Measurements from ENCODE around the gene PPP6R2. TPM values are rescaled to one million over a fixed set of nuclear protein-coding genes. Genes with fewer than 3 reads are reported as not detected.

Gene PPP6R2
- total RNA-seq, 1 experiment from 2014 or later = 49.2 TPM

DNA sequence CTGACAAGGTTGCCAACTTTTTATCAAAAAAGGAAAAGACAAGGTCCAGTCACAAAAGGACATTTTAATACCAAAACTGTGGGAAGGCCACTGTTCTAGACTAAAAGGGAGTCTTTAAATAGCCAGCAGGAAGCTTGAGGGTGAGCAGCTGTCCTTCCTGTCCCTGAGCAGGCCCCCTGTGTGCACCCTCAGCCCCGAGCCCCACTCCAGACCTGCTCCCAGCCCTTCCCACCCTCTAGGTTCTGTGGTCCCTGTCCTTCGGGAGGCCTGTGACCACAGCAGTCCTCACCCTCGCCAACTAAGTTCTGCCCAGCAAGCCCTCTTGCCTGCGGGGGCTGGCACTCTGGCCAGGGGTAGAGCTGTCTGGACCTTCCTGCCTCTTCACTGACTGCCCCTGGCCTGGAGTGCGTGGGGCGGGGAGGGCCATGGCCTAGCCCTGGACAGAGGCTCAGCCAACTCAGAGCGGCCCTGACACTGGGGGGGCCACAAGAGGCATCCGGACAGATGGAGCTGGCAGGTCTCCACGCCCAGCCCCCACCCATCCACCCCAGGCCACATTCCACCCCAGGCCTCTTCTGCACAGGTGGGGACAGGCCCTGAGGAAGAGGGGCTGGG lies 34.0 kb upstream of the PPP6R2 start:
- peaks cover 10% of the 10 kb centered on the region; the same call in 1 of the 2 replicates for H4K20me1 ChIP-seq (ENCODE audit: insufficient read depth)
- ChIA-PET POLR2A (ENCODE audit: unreplicated experiment) (no interaction called here), CTCF (no interaction called here)
- DNase-seq = no peak
- peaks cover 21% of the 10 kb centered on the region for H3K4me1 ChIP-seq (replicated peaks; ENCODE audit: insufficient read depth)
- no TSS peak for BruUV-seq (replicated peaks)
- no peak overlapping the region for H3K4me3 ChIP-seq
- peaks cover 39% of the 10 kb centered on the region for H3F3A ChIP-seq (ENCODE audit: insufficient read depth, low read depth)
- H3K27me3 ChIP-seq (ENCODE audit: insufficient read depth, low read depth) = no peaks in the 10 kb centered on the region
- intact Hi-C loops (cut with micrococcal nuclease; ENCODE audit: unreplicated experiment) = loop anchor here (5.0 kb wide), 1 partner anchor 37 kb away; the partner anchor contains the start of gene MAPK11
- no peak overlapping the region for H2AFZ ChIP-seq
- H3K27ac ChIP-seq = no peak overlapping the region
- H3K9me2 ChIP-seq (ENCODE audit: insufficient read depth) = no peaks in the 10 kb centered on the region
- H3K9me3 ChIP-seq (ENCODE audit: insufficient read depth, low read depth) = no peaks in the 10 kb centered on the region
- TF ChIP-seq EZH2 (IDR thresholded peaks at IDR 0.05; ENCODE audit: low read depth) = no peak
- no peaks in the 10 kb centered on the region for H3K36me3 ChIP-seq (ENCODE audit: low read depth)
- H3K4me2 ChIP-seq = no peak overlapping the region
- H3K79me2 ChIP-seq (ENCODE audit: low read depth) = peaks cover 30% of the 10 kb centered on the region

DNA sequence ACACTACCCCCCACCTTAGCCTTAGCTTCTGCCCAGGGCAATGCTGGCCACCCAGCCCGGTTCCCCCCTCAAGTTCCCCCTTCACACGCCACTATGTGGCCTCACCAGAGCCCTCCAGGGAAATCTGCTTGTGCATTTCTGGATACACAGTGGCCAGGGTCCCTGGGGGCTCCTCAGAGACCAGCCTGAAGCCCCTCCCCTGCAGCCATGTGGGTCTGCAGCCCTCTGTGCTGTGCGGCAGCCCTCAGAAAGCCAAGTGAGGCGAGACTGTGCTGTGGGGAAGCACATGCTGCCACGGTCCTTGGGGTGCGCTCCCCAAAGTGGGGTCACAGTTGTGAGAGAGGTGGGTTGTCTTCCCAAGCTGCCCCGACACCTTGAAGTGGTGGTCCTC lies 33.5 kb upstream of the PPP6R2 start:
- TF ChIP-seq, protein P1, sequence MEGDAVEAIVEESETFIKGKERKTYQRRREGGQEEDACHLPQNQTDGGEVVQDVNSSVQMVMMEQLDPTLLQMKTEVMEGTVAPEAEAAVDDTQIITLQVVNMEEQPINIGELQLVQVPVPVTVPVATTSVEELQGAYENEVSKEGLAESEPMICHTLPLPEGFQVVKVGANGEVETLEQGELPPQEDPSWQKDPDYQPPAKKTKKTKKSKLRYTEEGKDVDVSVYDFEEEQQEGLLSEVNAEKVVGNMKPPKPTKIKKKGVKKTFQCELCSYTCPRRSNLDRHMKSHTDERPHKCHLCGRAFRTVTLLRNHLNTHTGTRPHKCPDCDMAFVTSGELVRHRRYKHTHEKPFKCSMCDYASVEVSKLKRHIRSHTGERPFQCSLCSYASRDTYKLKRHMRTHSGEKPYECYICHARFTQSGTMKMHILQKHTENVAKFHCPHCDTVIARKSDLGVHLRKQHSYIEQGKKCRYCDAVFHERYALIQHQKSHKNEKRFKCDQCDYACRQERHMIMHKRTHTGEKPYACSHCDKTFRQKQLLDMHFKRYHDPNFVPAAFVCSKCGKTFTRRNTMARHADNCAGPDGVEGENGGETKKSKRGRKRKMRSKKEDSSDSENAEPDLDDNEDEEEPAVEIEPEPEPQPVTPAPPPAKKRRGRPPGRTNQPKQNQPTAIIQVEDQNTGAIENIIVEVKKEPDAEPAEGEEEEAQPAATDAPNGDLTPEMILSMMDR (conservative IDR thresholded peaks at IDR 0.05) = no peak
- no peak for TF ChIP-seq EZH2 (IDR thresholded peaks at IDR 0.05; ENCODE audit: low read depth)
- H3K9me3 ChIP-seq (ENCODE audit: insufficient read depth, low read depth) = no peaks in the 10 kb centered on the region
- H3K36me3 ChIP-seq (ENCODE audit: low read depth) = no peaks in the 10 kb centered on the region
- no peak overlapping the region for H3K27ac ChIP-seq
- H3K79me2 ChIP-seq (ENCODE audit: low read depth) = peaks cover 25% of the 10 kb centered on the region
- no TSS peak for BruUV-seq (replicated peaks)
- peaks cover 10% of the 10 kb centered on the region; the same call in 1 of the 2 replicates for H4K20me1 ChIP-seq (ENCODE audit: insufficient read depth)
- H3F3A ChIP-seq (ENCODE audit: insufficient read depth, low read depth) = peaks cover 36% of the 10 kb centered on the region; the same call in 1 of the 2 replicates
- ChIA-PET CTCF (no interaction called here), POLR2A (ENCODE audit: unreplicated experiment) (no interaction called here)
- no peak overlapping the region for H3K4me2 ChIP-seq
- H3K4me1 ChIP-seq (replicated peaks; ENCODE audit: insufficient read depth) = peaks cover 21% of the 10 kb centered on the region
- DNase-seq = no peak
- H3K27me3 ChIP-seq (ENCODE audit: insufficient read depth, low read depth) = no peaks in the 10 kb centered on the region
- no peaks in the 10 kb centered on the region for H3K9me2 ChIP-seq (ENCODE audit: insufficient read depth)
- no peak overlapping the region for H3K4me3 ChIP-seq
- no peak overlapping the region for H2AFZ ChIP-seq
- intact Hi-C loops (cut with micrococcal nuclease; ENCODE audit: unreplicated experiment) = loop anchor here (5.0 kb wide), 1 partner anchor 37 kb away; the partner anchor contains the start of gene MAPK11

DNA sequence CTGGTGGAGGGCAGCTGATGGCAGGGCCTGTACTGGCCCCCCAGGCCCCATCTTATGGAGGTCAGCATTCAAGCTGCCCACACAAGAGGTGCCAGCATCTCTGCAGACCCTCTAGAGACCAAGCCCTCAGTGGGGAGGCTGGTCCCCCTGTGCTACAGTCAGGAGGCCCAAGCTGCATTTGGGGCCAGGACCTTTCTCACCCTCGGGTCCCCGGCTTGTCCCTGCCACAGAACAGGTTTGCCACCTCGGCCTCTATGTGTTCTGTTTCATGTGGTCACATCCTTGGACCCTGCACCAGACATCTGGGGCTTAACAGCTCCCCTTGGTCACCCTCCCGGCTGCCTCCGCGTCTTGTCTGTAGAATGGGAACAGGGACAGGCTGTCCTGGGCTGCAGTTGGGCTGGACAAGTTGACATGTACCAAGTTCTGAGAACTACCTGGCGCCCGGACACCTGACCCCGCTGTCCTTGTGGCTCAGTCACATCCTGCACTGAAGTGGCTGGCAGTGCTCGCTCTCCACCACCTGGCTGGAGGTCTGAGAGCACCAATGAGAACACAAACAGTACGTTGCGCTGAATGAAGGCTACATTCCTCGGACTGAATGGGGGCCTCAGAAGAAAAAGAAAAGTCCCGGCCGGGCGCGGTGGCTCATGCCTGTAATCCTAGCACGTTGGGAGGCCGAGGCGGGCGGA lies 33.0 kb upstream of the PPP6R2 start:
- Histone ChIP-seq H3F3A (ENCODE audit: insufficient read depth, low read depth) (peaks cover 30% of the 10 kb centered on the region; the same call in 1 of the 2 replicates), H3K4me3 (no peak overlapping the region), H3K9me2 (ENCODE audit: insufficient read depth) (no peaks in the 10 kb centered on the region), H4K20me1 (ENCODE audit: insufficient read depth) (0 out of 2 replicates have a peak, but pooled peaks cover 4% of the 10 kb centered on the region), H2AFZ (no peak overlapping the region), H3K36me3 (ENCODE audit: low read depth) (no peaks in the 10 kb centered on the region), H3K9me3 (ENCODE audit: insufficient read depth, low read depth) (no peaks in the 10 kb centered on the region), H3K79me2 (ENCODE audit: low read depth) (peaks cover 19% of the 10 kb centered on the region), H3K4me2 (no peak overlapping the region), H3K4me1 (replicated peaks; ENCODE audit: insufficient read depth) (peaks cover 18% of the 10 kb centered on the region), H3K27ac (no peak overlapping the region), H3K27me3 (ENCODE audit: insufficient read depth, low read depth) (no peaks in the 10 kb centered on the region)
- DNase-seq = no peak
- intact Hi-C loops (cut with micrococcal nuclease; ENCODE audit: unreplicated experiment) = no loop called here
- no TSS peak for BruUV-seq (replicated peaks)
- CTCF ChIA-PET = no interaction called here
- POLR2A ChIA-PET (ENCODE audit: unreplicated experiment) = no interaction called here
- TF ChIP-seq EZH2 (IDR thresholded peaks at IDR 0.05; ENCODE audit: low read depth) = no peak
- TF ChIP-seq, protein P1 (conservative IDR thresholded peaks at IDR 0.05) = no peak
